PC-9 (cell line): ENCODE measurements around the gene PRSS56.

Experiments used
- EZH2 ChIP-seq: fragments of 200-600 bp; sonication (generic); IDR thresholded peaks from 2 replicates; pipeline ENCODE4 v1.8.0; 2017; ENCODE audit warnings: antibody characterized with exemption, low read depth
- TF ChIP-seq, protein P1 (sequence below): fragments of 200-600 bp; sonication (generic); conservative IDR thresholded peaks from 2 replicates; pipeline ENCODE4 v1.6.1; 2017; ENCODE audit warnings: mixed run types, antibody characterized with exemption, mild to moderate bottlenecking, moderate library complexity

- TF ChIP-seq, protein P1, sequence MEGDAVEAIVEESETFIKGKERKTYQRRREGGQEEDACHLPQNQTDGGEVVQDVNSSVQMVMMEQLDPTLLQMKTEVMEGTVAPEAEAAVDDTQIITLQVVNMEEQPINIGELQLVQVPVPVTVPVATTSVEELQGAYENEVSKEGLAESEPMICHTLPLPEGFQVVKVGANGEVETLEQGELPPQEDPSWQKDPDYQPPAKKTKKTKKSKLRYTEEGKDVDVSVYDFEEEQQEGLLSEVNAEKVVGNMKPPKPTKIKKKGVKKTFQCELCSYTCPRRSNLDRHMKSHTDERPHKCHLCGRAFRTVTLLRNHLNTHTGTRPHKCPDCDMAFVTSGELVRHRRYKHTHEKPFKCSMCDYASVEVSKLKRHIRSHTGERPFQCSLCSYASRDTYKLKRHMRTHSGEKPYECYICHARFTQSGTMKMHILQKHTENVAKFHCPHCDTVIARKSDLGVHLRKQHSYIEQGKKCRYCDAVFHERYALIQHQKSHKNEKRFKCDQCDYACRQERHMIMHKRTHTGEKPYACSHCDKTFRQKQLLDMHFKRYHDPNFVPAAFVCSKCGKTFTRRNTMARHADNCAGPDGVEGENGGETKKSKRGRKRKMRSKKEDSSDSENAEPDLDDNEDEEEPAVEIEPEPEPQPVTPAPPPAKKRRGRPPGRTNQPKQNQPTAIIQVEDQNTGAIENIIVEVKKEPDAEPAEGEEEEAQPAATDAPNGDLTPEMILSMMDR: no peak
- TF ChIP-seq EZH2: no peak
Observed at GRCh38 chr2:232520489-232520888, 301 bp downstream of the PRSS56 start.
